ENCODE results near the gene COBLL1.

Gene COBLL1

GRCh38 chr2:164747783-164748433 is 93.7 kb downstream of the COBLL1 start:
- Histone ChIP-seq H3K4me1 (ENCODE audit: control insufficient read depth in 1 of 2, insufficient read depth in 1 of 2, low read depth in 1 of 2, low read length in 1 of 2) (no peaks in the 10 kb centered on the region), H3K4me3 (ENCODE audit: low read depth in 1 of 2, low read length in 1 of 2) (no peak overlapping the region), H3K36me3 (no peaks in the 10 kb centered on the region), H3K27ac (no peak overlapping the region), H3K27me3 (no peaks in the 10 kb centered on the region), H3K9me3 (no peaks in the 10 kb centered on the region)
- no peak for TF ChIP-seq CTCF (IDR thresholded peaks at IDR 0.05)

- Histone ChIP-seq H3K4me3 (ENCODE audit: low read depth in 1 of 2, low read length in 1 of 2) (no peak overlapping the region), H3K36me3 (no peaks in the 10 kb centered on the region), H3K27me3 (no peaks in the 10 kb centered on the region), H3K4me1 (ENCODE audit: control insufficient read depth in 1 of 2, insufficient read depth in 1 of 2, low read depth in 1 of 2, low read length in 1 of 2) (no peaks in the 10 kb centered on the region), H3K9me3 (no peaks in the 10 kb centered on the region), H3K27ac (no peak overlapping the region)
- TF ChIP-seq CTCF (IDR thresholded peaks at IDR 0.05): no peak
Observed at GRCh38 chr2:164747140-164747539, 94.5 kb downstream of the COBLL1 start.

GRCh38 chr2:164746713-164747112 is 94.9 kb downstream of the COBLL1 start:
- no peaks in the 10 kb centered on the region for H3K9me3 ChIP-seq
- TF ChIP-seq CTCF (IDR thresholded peaks at IDR 0.05): no peak
- H3K27ac ChIP-seq: no peak overlapping the region
- H3K4me3 ChIP-seq (ENCODE audit: low read depth in 1 of 2, low read length in 1 of 2): no peak overlapping the region
- H3K36me3 ChIP-seq: no peaks in the 10 kb centered on the region
- no peaks in the 10 kb centered on the region for H3K27me3 ChIP-seq
- H3K4me1 ChIP-seq (ENCODE audit: control insufficient read depth in 1 of 2, insufficient read depth in 1 of 2, low read depth in 1 of 2, low read length in 1 of 2): no peaks in the 10 kb centered on the region

GRCh38 chr2:164745012-164745797 is 96.4 kb downstream of the COBLL1 start:
- no peak overlapping the region for H3K27ac ChIP-seq
- no peak for TF ChIP-seq CTCF (IDR thresholded peaks at IDR 0.05)
- no peaks in the 10 kb centered on the region for H3K9me3 ChIP-seq
- H3K4me1 ChIP-seq (ENCODE audit: control insufficient read depth in 1 of 2, insufficient read depth in 1 of 2, low read depth in 1 of 2, low read length in 1 of 2): no peaks in the 10 kb centered on the region
- no peaks in the 10 kb centered on the region for H3K27me3 ChIP-seq
- H3K36me3 ChIP-seq: no peaks in the 10 kb centered on the region
- H3K4me3 ChIP-seq (ENCODE audit: low read depth in 1 of 2, low read length in 1 of 2): no peak overlapping the region

- Histone ChIP-seq H3K27me3 (no peaks in the 10 kb centered on the region), H3K4me3 (ENCODE audit: low read depth in 1 of 2, low read length in 1 of 2) (no peak overlapping the region), H3K27ac (no peak overlapping the region), H3K4me1 (ENCODE audit: control insufficient read depth in 1 of 2, insufficient read depth in 1 of 2, low read depth in 1 of 2, low read length in 1 of 2) (no peaks in the 10 kb centered on the region), H3K9me3 (no peaks in the 10 kb centered on the region), H3K36me3 (no peaks in the 10 kb centered on the region)
- no peak for TF ChIP-seq CTCF (IDR thresholded peaks at IDR 0.05)
Observed at GRCh38 chr2:164742738-164743317, 98.8 kb downstream of the COBLL1 start.

All from neutrophil (primary cell).